Measurements from ENCODE around the gene KCNK1. TPM values are rescaled to one million over a fixed set of nuclear protein-coding genes. Genes with fewer than 3 reads are reported as not detected.

Gene KCNK1
- polyA plus RNA-seq, 1 of the 3 experiments (the other 2 are of a cell fraction) = 10.6 TPM

DNA sequence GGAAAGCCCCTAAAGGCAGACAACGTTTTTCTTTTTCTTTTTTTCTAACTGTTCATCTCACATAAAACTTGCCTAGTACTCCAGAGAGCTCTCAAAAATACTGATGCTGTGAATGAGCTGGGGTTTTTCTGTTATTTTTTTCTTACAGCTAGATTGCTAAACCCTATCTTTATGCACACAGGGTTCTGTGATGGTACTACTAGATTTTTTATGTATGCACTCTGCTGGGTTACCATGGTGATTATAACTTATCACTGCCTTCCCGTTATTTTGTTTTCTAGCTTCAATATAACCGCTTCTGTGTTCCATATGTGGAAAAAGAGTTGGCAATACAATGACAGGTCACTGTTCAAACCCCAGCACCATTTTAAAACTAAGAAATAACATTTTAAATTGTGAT lies 43.7 kb upstream of the KCNK1 start:
- TF ChIP-seq TEAD4 (IDR thresholded peaks at IDR 0.05; ENCODE audit: borderline replicate concordance, insufficient read depth) (no peak), GABPA (IDR thresholded peaks at IDR 0.05; ENCODE audit: low read depth) (no peak), TAF1 (IDR thresholded peaks at IDR 0.05; ENCODE audit: borderline replicate concordance, low read depth, low read length) (no peak), RXRA (IDR thresholded peaks at IDR 0.05; ENCODE audit: borderline replicate concordance, low read depth) (no peak), RFX5 (IDR thresholded peaks at IDR 0.05; ENCODE audit: low read length) (no peak), YY1 (IDR thresholded peaks at IDR 0.05; ENCODE audit: low read depth) (no peak), FOSL2 (IDR thresholded peaks at IDR 0.05; ENCODE audit: borderline replicate concordance, low read depth) (no peak)
- TF ChIP-seq, protein P1, sequence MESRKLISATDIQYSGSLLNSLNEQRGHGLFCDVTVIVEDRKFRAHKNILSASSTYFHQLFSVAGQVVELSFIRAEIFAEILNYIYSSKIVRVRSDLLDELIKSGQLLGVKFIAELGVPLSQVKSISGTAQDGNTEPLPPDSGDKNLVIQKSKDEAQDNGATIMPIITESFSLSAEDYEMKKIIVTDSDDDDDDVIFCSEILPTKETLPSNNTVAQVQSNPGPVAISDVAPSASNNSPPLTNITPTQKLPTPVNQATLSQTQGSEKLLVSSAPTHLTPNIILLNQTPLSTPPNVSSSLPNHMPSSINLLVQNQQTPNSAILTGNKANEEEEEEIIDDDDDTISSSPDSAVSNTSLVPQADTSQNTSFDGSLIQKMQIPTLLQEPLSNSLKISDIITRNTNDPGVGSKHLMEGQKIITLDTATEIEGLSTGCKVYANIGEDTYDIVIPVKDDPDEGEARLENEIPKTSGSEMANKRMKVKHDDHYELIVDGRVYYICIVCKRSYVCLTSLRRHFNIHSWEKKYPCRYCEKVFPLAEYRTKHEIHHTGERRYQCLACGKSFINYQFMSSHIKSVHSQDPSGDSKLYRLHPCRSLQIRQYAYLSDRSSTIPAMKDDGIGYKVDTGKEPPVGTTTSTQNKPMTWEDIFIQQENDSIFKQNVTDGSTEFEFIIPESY (IDR thresholded peaks at IDR 0.05; ENCODE audit: borderline replicate concordance, low read depth) = no peak
- TF ChIP-seq, protein P2, sequence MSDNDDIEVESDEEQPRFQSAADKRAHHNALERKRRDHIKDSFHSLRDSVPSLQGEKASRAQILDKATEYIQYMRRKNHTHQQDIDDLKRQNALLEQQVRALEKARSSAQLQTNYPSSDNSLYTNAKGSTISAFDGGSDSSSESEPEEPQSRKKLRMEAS (IDR thresholded peaks at IDR 0.05; ENCODE audit: low read depth) = no peak
- POLR2A ChIA-PET = interaction anchor here (0.6 kb wide), 2 partner anchors 12 to 417 kb away, joined by 3 to 5 read pairs; no protein-coding TSS in a partner anchor

DNA sequence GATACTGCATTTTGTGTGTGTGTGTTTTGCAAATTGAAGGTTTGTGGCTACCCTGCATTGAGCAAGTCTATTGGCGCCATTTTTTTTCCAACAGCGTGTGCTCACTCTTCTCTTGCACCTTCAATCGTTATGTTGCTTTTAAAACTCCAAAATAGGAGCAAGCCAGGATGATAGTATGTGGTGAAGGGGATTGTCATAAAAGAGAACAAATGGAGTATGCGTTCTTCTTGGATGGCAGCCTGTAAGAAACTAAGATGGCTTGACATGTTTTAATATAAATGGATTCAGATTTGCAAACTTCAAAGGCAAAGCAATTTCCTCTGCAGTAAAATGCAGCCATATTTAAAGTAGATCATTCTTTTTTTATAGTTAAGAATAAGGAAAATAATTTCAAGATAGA lies 43.2 kb upstream of the KCNK1 start:
- TF ChIP-seq, protein P3, sequence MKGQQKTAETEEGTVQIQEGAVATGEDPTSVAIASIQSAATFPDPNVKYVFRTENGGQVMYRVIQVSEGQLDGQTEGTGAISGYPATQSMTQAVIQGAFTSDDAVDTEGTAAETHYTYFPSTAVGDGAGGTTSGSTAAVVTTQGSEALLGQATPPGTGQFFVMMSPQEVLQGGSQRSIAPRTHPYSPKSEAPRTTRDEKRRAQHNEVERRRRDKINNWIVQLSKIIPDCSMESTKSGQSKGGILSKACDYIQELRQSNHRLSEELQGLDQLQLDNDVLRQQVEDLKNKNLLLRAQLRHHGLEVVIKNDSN (IDR thresholded peaks at IDR 0.05; ENCODE audit: borderline replicate concordance, low read depth) = no peak
- no peak for TF ChIP-seq SMC3 (IDR thresholded peaks at IDR 0.05; ENCODE audit: low read depth, low read length)
- TF ChIP-seq RCOR1 (IDR thresholded peaks at IDR 0.05; ENCODE audit: low read length) = no peak
- Histone ChIP-seq H3F3A (replicated peaks; ENCODE audit: insufficient read depth) (peaks cover 7% of the 10 kb centered on the region), H2AFZ (ENCODE audit: low read depth) (no peak overlapping the region), H3K9me3 (no peaks in the 10 kb centered on the region), H4K20me1 (ENCODE audit: insufficient read depth) (no peaks in the 10 kb centered on the region), H3K4me2 (no peak overlapping the region), H3K9ac (no peak overlapping the region), H3K36me3 (replicated peaks in 1 of 2; ENCODE audit: control insufficient read depth in 1 of 2, insufficient read depth in 2 of 2, low read length in 1 of 2) (no peaks in the 10 kb centered on the region), H3K4me3 (ENCODE audit: low read depth in 2 of 2, low read length in 1 of 2) (no peak overlapping the region), H3K79me2 (ENCODE audit: insufficient read depth) (no peaks in the 10 kb centered on the region), H3K27me3 (ENCODE audit: insufficient read depth) (no peaks in the 10 kb centered on the region), H3K9me2 (no peaks in the 10 kb centered on the region), H3K4me1 (ENCODE audit: control insufficient read depth in 1 of 2, insufficient read depth in 2 of 2, low read depth in 1 of 2, low read length in 1 of 2) (peaks cover 6 to 8% of the 10 kb centered on the region in 2 experiments; a peak in 3 of 4 replicates), H3K27ac (ENCODE audit: low read depth in 2 of 2, low read length in 1 of 2) (no peak overlapping the region)
- no peak for DNase-seq
- ChIA-PET CTCF (no interaction called here), POLR2A (no interaction called here)
- WGBS (ENCODE audit: low lambda C conversion rate) = 84% methylated on average over 4 of the region's 4 CpGs

More for the DNA sequence above, 43.7 kb upstream of the KCNK1 start:
- no peaks in the 10 kb centered on the region for H3K36me3 ChIP-seq (replicated peaks in 1 of 2; ENCODE audit: control insufficient read depth in 1 of 2, insufficient read depth in 2 of 2, low read length in 1 of 2)
- CTCF ChIA-PET = interaction anchor here (0.6 kb wide), 1 partner anchor 213 kb away, joined by 3 read pairs; no protein-coding TSS in a partner anchor
- no peak overlapping the region for H2AFZ ChIP-seq (ENCODE audit: low read depth)
- WGBS (ENCODE audit: low lambda C conversion rate) = 34% methylated on average over 3 of the region's 3 CpGs
- H3K27me3 ChIP-seq (ENCODE audit: insufficient read depth) = no peaks in the 10 kb centered on the region
- no peak overlapping the region for H3K4me3 ChIP-seq (ENCODE audit: low read depth in 2 of 2, low read length in 1 of 2)
- no peaks in the 10 kb centered on the region for H4K20me1 ChIP-seq (ENCODE audit: insufficient read depth)
- H3K4me1 ChIP-seq (ENCODE audit: control insufficient read depth in 1 of 2, insufficient read depth in 2 of 2, low read depth in 1 of 2, low read length in 1 of 2) = peaks cover 6 to 8% of the 10 kb centered on the region in 2 experiments; a peak in 3 of 4 replicates
- H3K79me2 ChIP-seq (ENCODE audit: insufficient read depth) = no peaks in the 10 kb centered on the region
- no peaks in the 10 kb centered on the region for H3K9me2 ChIP-seq
- peak overlapping the region in 1 of 2 experiments; percentile 44; a peak in 1 of 4 replicates for H3K27ac ChIP-seq (ENCODE audit: low read depth in 2 of 2, low read length in 1 of 2)
- peak; percentile 49 for DNase-seq
- H3K4me2 ChIP-seq = no peak overlapping the region
- H3K9ac ChIP-seq = no peak overlapping the region
- H3K9me3 ChIP-seq = no peaks in the 10 kb centered on the region
- peaks cover 7% of the 10 kb centered on the region for H3F3A ChIP-seq (replicated peaks; ENCODE audit: insufficient read depth)
